ENCODE measurements around the gene SERPIND1.

SERPIND1 gene

GRCh38 chr22:20793748-20794649 is 20.1 kb downstream of the SERPIND1 start:
- DNase-seq = no peak

GRCh38 chr22:20794650-20795413 is 20.9 kb downstream of the SERPIND1 start:
- DNase-seq = no peak

- DNase-seq = no peak
Observed at GRCh38 chr22:20796731-20797130, 22.8 kb downstream of the SERPIND1 start.

- DNase-seq = no peak
Observed at GRCh38 chr22:20798218-20798617, 24.3 kb downstream of the SERPIND1 start.

- DNase-seq = no peak
Observed at GRCh38 chr22:20798974-20799373, 25.1 kb downstream of the SERPIND1 start.

GRCh38 chr22:20799449-20799848 is 25.5 kb downstream of the SERPIND1 start:
- DNase-seq = no peak

GRCh38 chr22:20802452-20802851 is 28.5 kb downstream of the SERPIND1 start:
- DNase-seq = no peak

- no peak for DNase-seq
Observed at GRCh38 chr22:20802922-20803553, 29.1 kb downstream of the SERPIND1 start.

- DNase-seq = peak; percentile 3
Observed at GRCh38 chr22:20803696-20804324, 29.9 kb downstream of the SERPIND1 start.

GRCh38 chr22:20804650-20805049 is 30.7 kb downstream of the SERPIND1 start:
- DNase-seq = no peak

- no peak for DNase-seq
Observed at GRCh38 chr22:20805972-20806471, 32.1 kb downstream of the SERPIND1 start.

GRCh38 chr22:20807315-20807752 is 33.4 kb downstream of the SERPIND1 start:
- DNase-seq = no peak

- no peak for DNase-seq
Observed at GRCh38 chr22:20808844-20809243, 34.9 kb downstream of the SERPIND1 start.

GRCh38 chr22:20809538-20810185 is 35.7 kb downstream of the SERPIND1 start:
- no peak for DNase-seq

GRCh38 chr22:20810645-20811044 is 36.7 kb downstream of the SERPIND1 start:
- no peak for DNase-seq

GRCh38 chr22:20811171-20811570 is 37.3 kb downstream of the SERPIND1 start:
- no peak for DNase-seq

- DNase-seq = no peak
Observed at GRCh38 chr22:20811971-20812660, 38.2 kb downstream of the SERPIND1 start.

GRCh38 chr22:20813056-20813455 is 39.1 kb downstream of the SERPIND1 start:
- DNase-seq = no peak

- DNase-seq = no peak
Observed at GRCh38 chr22:20814221-20814808, 40.4 kb downstream of the SERPIND1 start.

- DNase-seq = no peak
Observed at GRCh38 chr22:20815477-20816050, 41.7 kb downstream of the SERPIND1 start.

GRCh38 chr22:20816559-20816958 is 42.6 kb downstream of the SERPIND1 start:
- DNase-seq = no peak
